Stimulated activated CD4-positive, alpha-beta T cell treated with anti-CD3 and anti-CD28 coated beads, Interleukin-1b, Interleukin-23, amount 100 ng/mL, for 24 hours (primary cell): ENCODE data around the gene CFAP61.

ENCODE experiments used
- DNase-seq, 4 experiments: peaks; one replicate each; pipeline ENCODE4 v3.0.0-alpha.2; 2020; ENCODE audit warnings: low read depth in 4 of 4, low spot score in 1 of 4

Gene CFAP61

GRCh38 chr20:20390393-20390792, 338.1 kb downstream of the CFAP61 start:
- DNase-seq: no peak

DNA sequence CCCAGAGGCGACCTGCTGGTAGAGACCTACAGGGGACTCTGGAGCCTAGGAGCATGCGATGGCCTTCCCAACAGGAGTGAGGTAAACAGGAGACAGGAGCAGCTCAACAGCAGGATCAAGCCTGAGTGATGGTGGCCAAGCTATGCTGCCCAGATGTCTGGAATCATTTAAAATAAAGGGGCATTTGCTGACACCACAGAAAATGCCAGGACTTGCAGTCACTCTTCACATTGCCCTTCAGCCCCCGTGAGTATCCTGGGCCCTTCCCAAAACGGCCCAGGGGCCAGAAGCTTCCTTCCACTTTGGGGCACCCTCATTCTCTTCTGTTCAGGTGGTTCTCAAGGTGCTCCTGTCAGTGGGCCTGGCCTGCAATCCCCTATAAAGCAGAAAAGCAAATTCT, 338.8 kb downstream of the CFAP61 start:
- DNase-seq: no peak

DNA sequence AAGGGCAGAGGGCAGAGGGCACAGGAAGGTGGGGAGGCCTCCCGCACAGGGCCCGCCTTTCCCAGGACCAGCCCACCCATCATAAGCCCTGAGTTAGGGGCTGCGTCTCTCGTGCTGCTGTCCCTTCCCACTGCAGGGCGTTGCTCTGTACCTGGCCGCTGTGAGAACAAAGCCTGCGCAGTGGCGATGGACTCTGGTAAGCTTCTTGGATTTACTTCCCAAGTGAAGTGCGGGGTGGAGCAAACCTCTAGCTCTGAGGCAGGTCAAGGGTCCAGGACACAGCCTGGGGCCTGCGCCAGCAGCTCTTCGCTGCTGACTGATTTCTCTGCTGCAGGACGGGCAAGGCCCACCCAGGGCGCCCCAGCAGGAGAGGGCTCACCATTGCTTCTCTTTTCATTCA, 339.4 kb downstream of the CFAP61 start:
- no peak for DNase-seq

GRCh38 chr20:20393207-20394120, 341.1 kb downstream of the CFAP61 start:
- DNase-seq: no peak

- DNase-seq: no peak
Observed at GRCh38 chr20:20395087-20395486, 342.8 kb downstream of the CFAP61 start.

GRCh38 chr20:20395903-20396568, 343.7 kb downstream of the CFAP61 start:
- no peak for DNase-seq

GRCh38 chr20:20396794-20397193, 344.5 kb downstream of the CFAP61 start:
- no peak for DNase-seq

GRCh38 chr20:20398123-20398522, 345.8 kb downstream of the CFAP61 start:
- no peak for DNase-seq

DNA sequence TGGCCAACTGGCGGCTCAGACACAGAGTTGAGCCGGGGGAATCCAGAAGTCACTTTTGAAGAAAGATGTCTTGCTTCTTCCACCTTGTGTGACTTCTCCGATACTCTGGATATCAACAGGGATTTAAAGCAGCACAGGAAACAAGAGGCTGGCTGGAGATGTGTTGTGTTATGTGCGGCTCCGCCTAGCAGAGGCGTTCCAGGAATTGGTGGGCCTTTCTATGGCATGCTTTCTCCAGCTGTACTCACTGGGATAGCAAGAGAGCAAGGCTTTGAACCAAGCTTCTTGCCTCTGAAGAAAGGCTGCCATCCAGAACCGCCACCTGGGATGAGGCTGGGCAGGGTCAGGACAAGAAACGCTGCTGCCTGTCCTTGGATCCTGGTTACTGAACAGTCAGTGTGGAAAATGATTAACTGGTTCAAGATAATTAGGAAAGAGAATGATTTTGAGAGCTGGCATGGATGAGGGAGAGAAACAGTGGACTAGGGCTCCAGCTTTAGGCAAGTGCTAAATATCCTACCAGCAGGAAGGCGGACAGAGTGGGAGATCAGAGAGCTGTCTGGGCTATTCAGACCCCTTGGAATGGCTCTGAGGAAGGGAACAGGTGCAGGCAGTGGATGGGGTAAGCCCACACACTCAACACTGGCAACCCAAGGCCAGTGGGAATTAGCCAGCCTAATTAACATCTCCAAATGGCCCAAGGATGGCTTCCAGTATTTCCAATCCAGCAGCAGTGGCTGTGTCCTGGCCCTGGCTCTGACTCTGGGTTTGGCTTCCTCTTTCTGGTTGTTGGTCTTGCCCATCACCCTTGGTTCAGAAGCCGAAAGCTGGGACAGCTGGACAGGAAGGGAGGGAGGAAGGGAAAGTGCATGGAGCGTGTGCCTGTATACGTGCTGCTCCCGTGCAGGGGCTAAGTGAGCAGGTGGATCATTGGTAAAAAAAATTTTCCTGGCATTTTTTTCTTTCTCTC, 347.5 kb downstream of the CFAP61 start:
- DNase-seq: no peak

GRCh38 chr20:20401991-20402390, 349.7 kb downstream of the CFAP61 start:
- no peak for DNase-seq

DNA sequence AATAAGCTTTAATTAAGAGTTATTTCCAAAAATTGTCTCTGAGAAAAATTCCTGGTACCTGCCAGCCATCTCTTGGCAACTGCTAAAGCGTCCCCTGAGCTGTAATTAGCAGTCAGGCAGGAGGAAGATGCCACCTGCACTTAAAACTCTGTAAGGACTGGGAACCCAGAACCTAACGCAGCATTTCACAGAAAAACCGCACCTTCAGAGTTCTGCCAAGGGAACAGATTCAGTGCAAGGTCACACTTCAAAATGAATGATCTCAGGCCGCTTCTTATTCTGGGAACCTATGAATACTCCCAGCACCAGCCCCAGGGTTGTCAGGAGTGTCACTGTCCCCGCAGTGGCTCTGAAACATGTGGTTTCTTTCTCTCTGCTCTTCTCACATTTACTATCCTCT, 352.3 kb downstream of the CFAP61 start:
- DNase-seq: no peak

- DNase-seq: no peak
Observed at GRCh38 chr20:20405623-20406022, 353.3 kb downstream of the CFAP61 start.

DNA sequence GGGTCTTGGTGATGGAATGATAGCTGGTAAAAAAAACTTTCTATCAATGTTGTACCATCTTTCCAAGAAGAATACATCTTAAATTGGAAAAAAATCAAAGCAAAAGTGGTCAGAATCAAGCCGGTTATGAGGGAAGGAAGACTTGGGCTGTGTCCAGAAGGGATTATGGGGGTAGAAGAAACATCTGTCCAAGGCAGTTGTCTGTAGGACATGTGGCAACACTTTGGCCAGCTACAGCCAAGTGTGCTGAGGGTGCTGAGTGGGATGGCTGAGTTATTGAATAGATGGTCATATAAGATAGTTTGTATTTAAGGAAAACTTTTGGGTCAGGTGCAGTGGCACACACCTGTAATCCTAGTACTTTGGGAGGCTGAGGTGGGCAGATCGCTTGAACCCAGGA, 354.0 kb downstream of the CFAP61 start:
- no peak for DNase-seq

DNA sequence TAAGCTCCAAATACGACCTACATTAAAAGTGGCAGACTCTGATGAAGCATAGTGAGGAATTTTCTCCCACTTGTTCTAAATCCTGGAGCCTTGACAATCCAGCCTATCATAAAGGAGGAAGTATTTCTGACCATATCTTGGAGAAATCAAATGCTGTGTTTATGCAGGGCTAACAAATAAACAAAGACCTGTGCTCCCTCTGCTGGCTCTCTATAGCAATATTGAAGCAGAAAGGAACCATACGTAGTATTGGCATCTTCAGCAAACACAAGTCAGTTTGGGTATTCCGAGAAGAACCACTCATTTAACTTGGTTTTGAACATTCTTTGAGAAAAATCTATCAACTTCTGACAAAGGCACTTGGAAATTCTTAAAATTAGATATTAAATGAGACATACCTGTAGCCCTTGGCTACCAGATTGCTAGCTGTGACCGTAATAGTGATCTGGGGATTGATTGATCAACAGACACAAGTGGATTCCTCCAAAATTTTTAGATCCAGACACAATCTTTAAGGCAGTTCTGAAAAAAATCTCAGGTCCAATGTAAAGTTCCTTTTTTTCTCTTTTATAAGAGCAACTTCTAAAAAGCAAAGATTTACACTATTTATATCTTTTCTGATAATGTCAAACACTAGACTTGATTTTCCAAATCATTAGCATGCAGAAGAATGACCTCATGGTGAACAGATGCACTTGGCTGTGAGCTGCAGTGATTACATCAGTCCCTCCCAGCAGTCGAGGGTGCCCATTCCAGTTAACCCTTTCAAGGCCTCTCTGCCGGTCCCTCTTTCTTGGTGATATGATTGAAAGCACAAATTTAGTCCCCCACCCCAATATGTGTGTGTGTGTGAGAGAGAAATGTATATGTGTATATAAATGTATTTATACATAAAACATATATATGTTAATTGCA, 355.8 kb downstream of the CFAP61 start:
- DNase-seq: no peak

DNA sequence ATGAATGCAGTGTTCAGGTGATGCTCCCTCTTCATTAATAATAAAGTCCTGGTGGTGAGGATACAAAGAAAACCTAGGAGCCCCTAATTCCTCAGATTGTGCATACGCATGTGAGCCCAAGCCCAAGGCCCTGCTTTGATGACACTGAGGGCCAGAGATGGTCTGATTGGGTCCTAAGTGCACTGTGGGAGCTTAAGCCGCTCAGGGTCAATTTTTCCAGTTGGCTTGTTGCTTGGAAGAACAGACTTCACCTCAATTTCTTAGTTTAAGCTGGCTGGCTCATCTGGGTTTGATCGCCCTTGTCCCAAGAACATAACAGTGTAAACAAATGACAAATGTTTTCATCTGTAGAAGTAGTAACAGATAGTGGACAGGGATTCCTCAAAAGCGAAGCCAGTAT, 357.0 kb downstream of the CFAP61 start:
- DNase-seq: no peak
